ENCODE results near the gene CD160.
A peak's percentile ranks its signal among the peaks of the same experiment; 100 is the strongest.
"Not testable (repeated sequence)": the region's sequence is repeated elsewhere in the genome, so short reads cannot be mapped to it uniquely, and the experiment has no call there.

The CD160 gene

DNA sequence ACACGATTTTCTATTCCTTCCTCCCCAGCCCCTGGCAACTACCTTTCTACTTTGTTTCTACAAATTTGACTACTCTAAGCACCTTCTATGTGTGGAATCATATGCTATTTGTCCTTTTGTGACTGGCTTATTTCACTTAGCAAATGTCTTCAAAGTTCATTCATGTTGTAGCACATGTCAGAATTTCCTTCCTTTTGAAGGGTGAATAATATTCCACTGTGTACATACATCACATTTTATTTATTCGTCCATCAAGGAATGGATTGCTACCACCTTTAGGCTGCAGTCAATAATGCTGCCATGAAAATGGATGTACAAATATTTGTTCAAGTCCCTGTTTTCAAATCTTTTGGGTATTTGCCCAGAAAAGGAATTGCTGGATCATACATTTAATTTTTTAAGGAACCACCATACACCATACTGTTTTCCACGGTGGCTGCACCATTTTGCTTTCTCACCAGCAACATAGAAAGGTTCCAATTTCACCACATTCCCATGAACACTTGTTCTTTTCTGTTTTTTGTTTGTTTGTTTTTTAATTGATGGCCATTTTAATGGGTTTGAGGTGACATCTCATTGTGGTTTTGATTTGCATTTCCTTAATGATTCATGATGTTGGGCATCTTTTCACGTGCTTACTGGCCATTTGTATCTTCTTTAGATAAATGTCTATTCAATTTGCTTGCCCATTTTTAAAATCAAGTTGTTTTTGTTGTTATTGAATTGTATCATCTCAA lies 8.8 kb upstream of the CD160 start:
- no peak for DNase-seq (ENCODE audit: low read depth)

DNA sequence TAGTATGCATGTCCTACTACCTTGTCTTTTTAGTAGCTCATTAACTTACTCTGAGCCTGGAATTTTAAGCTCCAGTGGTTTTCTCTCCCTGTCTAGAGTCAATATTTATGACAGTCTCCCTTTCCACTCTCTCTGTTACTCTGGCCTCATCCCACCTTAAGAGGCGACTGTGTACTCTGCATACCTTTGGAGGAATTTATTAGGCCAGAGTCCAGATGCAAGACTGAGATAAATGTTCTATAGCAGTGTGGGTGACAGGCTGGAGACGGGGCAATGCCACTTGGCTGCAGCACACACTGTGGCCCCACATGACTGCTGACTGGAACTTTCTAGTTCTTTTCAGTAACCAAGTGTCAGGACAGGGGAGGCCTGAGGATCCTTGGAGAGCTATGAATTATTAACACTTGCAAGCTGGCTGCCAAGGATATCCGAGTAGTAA lies 8.1 kb upstream of the CD160 start:
- DNase-seq (ENCODE audit: low read depth) = no peak

DNA sequence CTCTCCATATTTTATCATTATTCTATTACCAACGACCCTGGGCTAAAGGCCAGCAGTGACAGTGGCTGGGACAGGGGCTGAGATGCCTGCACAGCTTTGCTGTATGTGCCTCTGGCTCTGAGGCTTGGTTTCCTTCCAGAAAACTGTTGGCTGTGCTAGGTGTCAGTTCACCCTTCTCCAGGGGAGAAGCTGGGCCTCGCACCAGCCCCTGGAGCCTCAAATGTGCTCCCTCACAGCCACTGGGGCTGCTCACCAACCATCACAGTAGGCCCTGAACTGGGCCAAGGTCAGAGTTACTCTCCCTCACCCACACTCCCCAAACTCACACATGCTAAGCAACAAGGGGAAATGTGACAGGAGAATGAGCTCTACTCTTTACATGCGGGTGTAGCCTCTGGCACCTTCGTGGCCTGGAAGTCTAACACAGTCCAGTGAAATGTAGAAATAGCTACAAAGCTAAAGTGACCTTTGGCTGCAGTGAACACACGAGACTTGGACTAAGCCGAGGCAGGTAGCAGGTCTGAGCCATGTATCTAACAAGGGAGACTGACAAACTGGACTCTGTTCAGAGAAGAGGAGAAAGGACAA lies 4.7 kb upstream of the CD160 start:
- DNase-seq (ENCODE audit: low read depth) = no peak

DNA sequence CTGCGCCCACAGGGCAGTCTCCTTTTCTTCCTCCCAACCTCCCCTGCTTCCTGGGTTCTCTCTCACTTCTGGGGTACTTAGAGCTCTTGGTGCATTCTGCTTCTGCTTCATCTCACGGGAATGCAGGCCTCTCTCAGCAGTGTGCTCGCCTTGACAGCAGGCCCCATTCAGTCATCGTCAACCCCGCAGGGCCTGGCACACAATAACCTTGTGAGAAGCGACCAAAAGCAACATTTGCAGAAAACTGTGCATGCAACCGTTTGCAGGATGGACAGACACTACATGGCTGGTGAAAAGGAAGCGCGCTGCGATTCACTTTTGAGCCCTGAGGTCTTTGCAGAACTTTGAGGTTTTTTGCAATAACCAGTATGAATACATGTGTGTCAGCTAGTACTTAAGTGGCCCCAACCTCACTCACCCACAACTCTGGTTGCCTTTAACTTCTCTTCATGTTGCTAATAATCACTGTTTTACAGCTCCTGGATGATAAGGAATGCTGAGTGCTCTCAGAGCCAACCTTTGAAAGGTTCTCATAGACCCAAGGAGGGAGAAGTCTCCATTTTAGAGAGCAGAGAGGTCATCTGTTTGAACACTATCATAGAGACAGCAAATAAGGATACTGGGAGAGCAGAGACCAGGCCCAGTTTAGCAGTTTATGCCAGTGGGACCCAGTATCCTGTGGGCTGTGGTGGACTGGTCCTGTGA lies 2.5 kb upstream of the CD160 start:
- no peak for DNase-seq (ENCODE audit: low read depth)

DNA sequence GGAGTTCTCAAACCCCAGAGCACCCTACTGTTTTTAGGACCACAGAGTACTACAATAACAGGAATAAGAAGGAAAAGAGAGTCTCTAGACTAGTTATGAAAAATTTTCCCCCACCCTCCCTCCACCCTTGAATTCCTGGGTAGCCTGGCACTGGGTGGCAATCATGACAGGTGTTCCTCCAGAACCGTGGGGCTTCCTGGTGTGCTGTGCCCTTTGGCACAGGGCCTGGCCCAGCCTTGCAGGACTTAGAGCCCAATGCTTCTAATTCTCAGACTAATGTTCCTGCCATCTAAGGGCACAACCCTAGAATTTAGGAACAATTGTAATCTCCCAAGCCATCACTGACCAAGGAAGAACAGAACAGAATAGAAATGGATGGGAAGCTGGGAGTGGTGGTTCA lies 1.5 kb upstream of the CD160 start:
- DNase-seq (ENCODE audit: low read depth) = no peak

DNA sequence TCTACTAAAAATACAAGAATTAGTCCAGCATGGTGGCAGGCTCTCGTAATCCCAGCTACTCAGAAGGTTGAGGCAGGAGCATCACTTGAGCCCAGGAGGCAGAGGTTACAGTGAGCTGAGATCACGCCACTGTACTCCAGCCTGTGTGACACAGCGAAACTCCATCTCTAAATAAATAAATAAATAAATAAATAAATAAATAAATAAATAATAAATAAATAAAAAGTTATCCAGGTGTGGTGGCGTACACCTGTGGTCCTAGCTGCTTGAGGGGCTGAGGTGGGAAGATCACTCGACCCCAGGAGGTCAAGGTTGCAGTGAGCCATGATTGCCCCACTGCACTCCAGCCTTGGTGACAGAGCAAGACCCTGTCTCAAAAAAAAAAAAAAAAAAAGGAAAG lies 834 bp upstream of the CD160 start:
- DNase-seq (ENCODE audit: low read depth) = not testable (repeated sequence)

DNA sequence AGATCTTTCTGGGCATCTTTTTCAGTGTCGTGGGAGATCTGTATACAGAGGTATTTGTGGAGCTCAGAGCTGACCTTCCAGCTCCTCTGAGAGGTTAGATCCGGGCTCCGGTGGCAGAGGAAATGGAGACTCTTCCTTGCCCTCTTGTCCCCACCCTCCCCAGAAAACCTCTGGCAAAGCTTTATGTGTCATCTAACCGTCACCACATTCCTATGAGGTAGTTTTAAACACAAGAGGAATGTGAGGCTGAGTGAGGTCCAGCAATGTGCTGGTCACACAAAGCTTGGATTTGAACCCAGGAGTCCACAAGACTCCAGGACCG lies 1.2 kb downstream of the CD160 start:
- DNase-seq (ENCODE audit: low read depth) = peak; percentile 75

DNA sequence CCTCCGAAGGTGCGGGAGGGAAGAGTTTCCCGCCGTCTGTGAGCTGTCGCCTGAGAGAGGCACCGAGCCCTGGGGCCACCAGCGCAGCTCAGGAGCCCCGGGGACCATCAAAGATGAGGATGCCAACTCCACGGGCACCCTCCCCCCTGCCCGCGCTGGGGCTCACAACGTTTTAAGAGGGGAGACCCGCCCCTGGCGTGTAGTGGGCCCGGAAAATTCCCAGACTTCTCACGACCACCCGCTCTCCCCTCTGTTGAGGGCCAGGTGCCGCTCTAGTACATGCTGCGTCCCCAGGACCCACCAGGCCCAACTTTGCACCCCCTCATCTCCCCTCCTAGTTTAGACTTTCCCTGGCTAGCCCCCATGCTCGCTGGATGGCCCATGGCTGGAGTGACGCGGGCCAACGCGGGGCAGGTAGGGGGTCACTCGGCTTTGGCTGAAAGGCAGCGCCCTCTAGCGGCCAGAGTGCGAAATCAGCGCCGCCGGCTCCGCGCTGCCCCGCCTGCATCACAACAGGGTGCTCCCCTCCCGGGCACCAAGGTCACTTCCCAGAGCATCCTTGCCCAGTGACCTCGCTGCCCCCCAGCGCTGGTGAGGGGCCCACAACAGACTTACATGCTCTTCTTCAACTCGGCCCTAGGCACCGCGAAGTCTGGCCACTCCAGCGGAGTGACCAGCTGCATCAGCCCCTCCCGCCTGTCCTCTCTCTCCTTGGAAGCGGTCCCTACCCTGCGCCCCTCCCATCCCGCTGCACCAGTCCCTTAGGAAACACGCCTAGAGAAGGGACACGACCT lies 1.8 kb downstream of the CD160 start:
- DNase-seq (ENCODE audit: low read depth) = no peak

DNA sequence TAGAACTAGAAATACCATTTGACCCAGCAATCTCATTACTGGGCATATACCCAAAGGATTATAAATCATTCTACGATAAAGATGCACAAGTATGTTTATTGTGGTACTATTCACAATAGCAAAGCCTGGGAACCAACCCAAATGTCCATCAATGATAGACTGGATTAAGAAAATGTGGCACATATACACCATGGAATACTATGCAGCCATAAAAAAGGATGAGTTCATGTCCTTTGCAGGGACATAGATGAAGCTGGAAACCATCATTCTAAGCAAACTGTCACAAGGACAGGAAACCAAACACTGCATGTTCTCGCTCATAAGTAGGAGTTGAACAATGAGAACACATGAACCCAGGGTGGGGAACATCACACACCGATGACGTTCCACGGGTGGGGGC lies 6.9 kb downstream of the CD160 start:
- DNase-seq (ENCODE audit: low read depth) = not testable (repeated sequence)

DNA sequence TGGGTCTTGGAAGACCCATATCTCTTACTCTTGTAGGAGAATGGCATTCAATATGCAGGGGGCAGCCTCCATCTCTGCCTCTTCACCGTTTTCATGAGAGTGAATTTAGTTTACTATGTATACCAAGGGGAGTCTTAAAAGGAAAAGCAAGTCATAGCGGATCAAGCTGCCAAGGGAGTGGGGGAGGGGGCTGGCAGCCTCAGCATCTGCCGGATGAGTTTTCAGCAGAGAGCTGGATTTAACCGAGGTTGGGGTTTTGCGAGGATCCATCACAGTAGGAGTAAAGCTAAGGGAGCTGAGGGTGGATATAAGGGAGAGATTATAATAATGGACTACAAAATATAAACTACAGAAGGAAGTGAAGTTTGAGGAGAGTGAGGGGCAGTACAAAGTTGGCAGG lies 9.9 kb downstream of the CD160 start:
- no peak for DNase-seq (ENCODE audit: low read depth)

DNA sequence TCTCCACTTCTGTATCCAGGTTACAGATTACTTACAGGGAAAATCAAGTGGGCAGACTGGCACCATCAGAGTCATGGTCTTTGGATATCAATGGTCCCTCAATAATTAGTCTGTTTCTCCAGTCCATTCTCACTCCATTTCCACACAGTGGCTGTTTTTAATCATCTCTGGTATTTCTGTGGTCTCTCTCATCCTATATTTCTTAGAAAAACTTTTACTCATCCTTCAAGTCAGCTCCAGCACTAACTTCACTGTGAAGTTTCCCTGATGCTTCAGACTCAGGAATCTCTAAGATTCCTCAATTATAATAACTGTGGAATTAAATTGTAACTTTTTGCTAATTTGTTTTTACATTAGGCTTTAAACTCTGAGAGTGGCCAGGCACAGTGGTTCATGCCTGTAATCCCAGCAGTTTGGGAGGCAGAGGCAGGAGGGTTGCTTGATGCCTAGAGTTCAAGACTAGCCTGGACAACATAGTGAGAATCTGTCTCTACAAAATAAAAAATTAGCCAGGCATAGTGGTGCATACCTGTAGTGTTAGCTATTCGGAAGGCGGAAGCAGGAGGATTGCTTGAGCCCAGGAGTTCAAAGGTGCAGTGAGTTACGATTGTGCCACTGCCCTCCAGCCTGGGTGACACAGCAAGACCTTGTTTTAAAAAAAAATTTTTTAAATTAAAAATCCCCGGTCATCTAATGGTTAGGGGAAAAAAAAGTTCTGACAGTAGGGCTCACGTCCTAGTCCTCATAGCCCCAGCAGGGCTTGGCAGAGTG lies 10.6 kb downstream of the CD160 start:
- DNase-seq (ENCODE audit: low read depth) = no peak

DNA sequence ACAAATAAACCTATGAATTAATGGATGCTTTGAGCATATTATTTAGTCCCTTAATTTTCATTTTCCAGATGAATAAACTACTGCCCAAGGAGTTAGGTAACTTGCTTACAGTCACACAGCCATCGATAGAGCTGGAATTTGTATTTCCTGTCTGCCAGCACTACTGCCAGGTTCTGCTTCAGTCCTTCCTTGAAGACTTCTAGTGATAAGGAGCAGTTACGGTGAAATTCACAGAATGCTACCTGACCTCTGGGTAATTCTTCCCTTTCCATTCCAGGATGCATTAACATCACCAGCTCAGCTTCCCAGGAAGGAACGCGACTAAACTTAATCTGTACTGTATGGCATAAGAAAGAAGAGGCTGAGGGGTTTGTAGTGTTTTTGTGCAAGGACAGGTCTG lies 11.2 kb downstream of the CD160 start:
- no peak for DNase-seq (ENCODE audit: low read depth)

DNA sequence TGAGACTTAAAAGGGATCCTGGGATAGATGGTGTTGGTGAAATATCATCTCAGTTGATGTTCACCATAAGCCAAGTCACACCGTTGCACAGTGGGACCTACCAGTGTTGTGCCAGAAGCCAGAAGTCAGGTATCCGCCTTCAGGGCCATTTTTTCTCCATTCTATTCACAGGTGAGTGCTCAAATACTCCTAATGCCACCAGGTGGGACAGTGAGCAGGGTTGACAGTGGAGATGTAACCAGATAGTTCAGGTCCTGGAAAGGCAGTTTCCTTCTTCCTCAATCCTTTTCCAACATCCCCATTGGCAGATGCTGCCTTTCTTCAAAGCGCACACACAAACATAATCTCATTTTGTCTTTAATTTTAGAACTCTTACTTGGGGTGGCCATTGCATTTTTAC lies 11.6 kb downstream of the CD160 start:
- no peak for DNase-seq (ENCODE audit: low read depth)

DNA sequence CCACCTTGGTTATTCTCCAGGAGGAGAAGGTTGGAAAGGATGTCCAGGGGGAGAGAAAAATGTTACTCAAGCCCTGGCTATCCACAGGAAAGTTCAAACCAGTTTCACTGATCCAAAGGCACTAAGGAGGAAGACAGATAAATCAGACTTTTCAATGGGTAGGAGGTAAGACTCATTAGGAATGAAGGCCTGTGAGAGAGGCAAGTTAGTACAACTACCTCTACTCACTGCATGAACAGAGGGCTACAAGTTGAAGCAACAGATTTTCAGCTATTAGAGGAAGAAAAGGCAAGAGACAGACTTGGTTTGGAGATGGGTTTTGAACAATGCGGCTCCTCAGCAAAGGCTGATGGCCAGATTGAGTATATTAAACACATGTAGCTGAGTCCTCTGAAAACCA lies 16.9 kb downstream of the CD160 start:
- DNase-seq (ENCODE audit: low read depth) = no peak

DNA sequence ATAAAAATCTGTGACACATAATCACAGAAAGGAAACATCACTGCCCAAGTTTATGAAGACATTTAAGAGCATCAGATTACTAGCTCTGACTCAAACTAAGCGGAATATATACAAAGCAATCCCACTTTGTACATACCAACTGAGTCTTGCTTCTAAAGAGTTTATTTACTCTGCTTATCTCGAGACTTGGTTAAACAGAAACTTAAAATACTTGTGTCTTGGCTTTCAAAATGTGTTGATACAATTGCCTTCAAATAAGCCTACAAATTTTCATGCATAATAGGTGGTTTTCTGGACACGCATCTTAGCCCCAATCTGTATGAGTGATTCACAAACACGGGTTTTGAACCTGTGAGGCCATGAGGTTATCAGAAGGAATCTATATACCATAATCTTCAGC lies 21.0 kb downstream of the CD160 start:
- DNase-seq (ENCODE audit: low read depth) = no peak

DNA sequence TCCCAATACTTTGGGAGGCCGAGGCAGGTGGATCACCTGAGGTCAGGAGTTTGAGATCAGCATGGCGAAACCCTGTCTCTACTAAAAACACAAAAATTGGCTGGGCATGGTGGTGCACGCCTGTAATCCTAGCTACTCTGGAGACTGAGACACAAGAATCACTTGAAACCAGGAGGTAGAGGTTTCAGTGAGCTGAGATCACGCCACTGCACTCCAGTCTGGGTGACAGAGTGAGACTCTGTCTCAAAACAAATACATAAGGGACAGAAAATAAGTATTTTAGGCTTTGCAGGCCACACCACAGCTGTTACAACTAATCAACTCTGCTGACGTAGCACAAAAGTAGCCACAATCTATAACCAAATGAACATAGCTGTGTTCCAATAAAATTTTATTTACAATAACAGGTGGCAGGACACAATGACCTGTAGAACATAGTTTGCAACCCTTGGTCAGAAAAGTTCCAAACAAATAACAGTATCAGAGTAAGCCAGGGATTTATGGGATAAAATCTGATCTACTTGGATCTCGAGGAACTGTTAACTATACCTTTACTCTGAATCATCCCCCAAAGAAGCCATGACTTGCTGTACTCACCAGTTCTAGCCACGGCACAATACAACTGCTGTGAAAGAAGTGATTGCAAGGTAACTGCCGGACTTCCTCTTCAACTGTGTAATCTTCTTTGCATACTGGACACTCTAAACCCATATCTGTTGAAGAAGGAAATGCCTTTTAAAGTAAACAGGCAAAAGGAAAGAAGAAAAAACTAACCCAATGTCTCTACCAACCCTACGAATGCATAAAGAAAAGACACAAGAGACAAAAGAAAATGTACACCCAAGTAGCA lies 28.3 kb downstream of the CD160 start:
- no peak for DNase-seq (ENCODE audit: low read depth)

DNA sequence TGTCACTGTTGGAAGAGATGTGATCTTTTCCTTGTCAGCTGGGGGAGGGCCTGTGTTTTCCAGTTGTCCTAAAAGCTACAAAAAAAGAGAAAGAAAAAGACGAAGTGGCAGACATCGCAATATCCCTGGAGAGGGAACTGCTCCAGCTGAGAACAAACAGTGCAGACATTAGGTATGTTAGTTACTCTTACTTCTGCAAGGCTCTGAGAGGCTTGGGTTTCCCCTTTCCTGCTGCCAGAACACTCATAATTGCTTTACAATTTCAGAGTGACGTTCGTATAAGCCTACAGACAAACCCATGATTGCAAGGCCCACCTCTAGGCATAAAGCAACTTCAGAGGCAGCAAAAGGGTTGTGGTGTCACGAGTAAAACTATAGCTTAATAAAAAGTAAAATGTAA lies 31.1 kb downstream of the CD160 start:
- DNase-seq (ENCODE audit: low read depth) = no peak

DNA sequence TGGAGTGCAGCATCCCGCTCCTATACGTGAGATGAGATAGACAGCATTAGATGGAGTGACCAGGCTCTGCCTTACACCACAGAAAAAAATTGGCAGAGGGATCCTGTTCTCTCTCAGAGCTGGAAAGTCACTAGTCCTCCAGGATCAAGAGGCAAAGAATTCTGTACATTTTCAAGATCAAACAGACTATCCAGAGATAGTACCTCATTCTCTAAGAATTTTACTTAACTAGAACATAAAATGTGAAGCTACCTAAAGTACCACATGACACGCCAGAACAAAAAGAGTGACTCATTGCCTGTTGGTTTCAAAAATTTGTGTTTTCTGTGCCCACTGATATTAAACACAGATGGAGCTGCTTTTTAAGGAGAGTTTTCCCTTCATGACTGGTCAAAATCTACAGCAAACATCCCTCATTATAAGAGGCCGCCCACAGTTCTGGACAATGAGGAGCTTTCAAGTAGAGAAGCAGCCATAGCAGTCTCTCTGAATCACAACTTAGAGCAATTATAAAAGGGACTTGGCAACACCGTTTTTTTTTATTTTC lies 32.3 kb downstream of the CD160 start:
- peak; percentile 99 for DNase-seq (ENCODE audit: low read depth)

DNA sequence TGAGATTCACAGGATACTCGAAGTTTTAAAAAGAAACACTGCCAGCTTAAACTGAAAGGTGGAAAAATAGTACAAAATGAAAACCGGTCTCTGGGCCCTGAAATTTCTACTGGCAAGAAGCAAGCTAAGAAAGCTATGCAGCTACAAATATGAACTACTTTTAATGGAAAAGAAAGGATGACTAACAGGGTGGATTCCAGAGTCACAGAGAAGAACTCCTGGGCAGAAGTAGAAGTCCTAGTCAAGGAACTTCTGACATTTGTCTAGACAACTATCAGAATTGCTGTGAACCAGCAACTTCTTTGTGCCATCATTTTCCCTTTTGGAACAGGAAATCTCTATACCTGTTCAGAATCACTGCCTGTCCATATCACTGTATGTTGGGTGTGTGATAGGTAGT lies 38.1 kb downstream of the CD160 start:
- DNase-seq (ENCODE audit: low read depth) = no peak

DNA sequence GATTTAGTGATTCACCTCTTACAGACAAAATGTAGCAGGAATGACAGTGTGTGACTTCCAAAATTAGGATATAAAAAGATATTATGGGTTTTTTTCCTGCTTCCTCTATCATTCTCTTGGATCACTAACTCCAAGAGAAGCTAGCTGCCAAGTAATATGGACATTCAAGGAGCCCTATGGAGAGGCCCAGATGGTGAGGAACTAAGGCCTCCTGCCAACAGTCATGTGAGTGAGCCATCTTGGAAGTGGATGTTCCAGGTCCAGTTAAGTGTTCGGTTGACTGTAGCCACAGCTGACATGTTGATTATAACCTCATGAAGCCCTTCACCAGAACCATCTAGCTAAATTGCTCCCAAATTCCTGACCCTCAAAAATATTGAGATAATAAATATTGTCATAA lies 38.8 kb downstream of the CD160 start:
- DNase-seq (ENCODE audit: low read depth) = no peak

DNA sequence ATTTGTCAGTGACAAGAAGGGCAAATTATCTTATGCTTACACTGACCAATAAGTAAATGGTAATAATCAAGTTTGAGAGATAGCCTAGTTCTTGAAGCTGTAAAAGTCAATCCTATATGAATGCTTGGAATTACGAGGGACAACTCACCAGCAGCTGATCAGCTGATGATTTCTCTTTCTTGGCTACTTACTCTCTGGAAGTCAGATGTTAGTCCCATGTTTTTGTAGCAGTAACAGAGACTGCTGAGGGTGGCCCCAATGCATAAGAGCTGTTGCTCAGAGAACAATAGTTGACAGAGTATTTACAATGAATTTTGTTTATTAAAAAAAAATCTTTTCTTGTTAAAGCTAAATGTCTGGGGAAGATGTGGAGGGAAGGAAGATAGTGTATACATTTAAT lies 39.3 kb downstream of the CD160 start:
- DNase-seq (ENCODE audit: low read depth) = no peak
